Type B pancreatic cell (in vitro differentiated cells): ENCODE measurements around the gene HSP90AA1. TPM values are rescaled to one million over a fixed set of nuclear protein-coding genes. Genes with fewer than 3 reads are reported as not detected.
A peak's percentile ranks its signal among the peaks of the same experiment; 100 is the strongest.
"Not testable (repeated sequence)": the region's sequence is repeated elsewhere in the genome, so short reads cannot be mapped to it uniquely, and the experiment has no call there.

Experiments used
- DNase-seq: peaks from one replicate; pipeline ENCODE4 v3.0.0; 2021; ENCODE audit warnings: mixed read lengths; ENCODE audit not compliant: unreplicated experiment; ENCODE audit errors: extremely low spot score
- H3K27ac Mint-ChIP-seq: 2 replicates; pipeline ENCODE4 v1.8.0; 2021; ENCODE audit warnings: mild to moderate bottlenecking, mixed read lengths
- H3K27me3 Mint-ChIP-seq: 2 replicates; pipeline ENCODE4 v1.8.0; 2021; ENCODE audit warnings: mixed read lengths
- H3K36me3 Mint-ChIP-seq: 2 replicates; pipeline ENCODE4 v1.8.0; 2021; ENCODE audit warnings: mixed read lengths
- H3K4me1 Mint-ChIP-seq: one replicate; pipeline ENCODE4 v1.8.0; 2021; ENCODE audit warnings: mixed read lengths; ENCODE audit not compliant: unreplicated experiment
- H3K4me3 Mint-ChIP-seq: 2 replicates; pipeline ENCODE4 v1.8.0; 2021; ENCODE audit warnings: mild to moderate bottlenecking, mixed read lengths
- H3K9me3 Mint-ChIP-seq: 2 replicates; pipeline ENCODE4 v1.8.0; 2021; ENCODE audit warnings: mixed read lengths
- CTCF ChIP-seq: fragments of 200-600 bp; sonication (generic); conservative IDR thresholded peaks from 2 replicates; pipeline ENCODE4 v1.5.0; 2021; ENCODE audit warnings: antibody characterized with exemption, mild to moderate bottlenecking
- total RNA-seq: library from RNA; stranded (reverse); gene quantifications from 2 replicates; pipeline ENCODE4 v1.2.1, GENCODE V29; 2021; ENCODE audit warnings: low replicate concordance

Gene HSP90AA1
- total RNA-seq, 1 donor from 2014 or later, result 585 TPM

GRCh38 chr14:102066041-102066451, 20.8 kb downstream of the HSP90AA1 start:
- no peaks in the 10 kb centered on the region for H3K36me3 Mint-ChIP-seq
- TF ChIP-seq CTCF, result no peak
- DNase-seq, result no peak
- no peaks in the 10 kb centered on the region for H3K27me3 Mint-ChIP-seq
- no peak overlapping the region for H3K4me3 Mint-ChIP-seq
- no peaks in the 10 kb centered on the region for H3K9me3 Mint-ChIP-seq
- H3K4me1 Mint-ChIP-seq, result peaks cover 10% of the 10 kb centered on the region
- H3K27ac Mint-ChIP-seq, result no peak overlapping the region

- H3K4me1 Mint-ChIP-seq, H3K27me3 Mint-ChIP-seq, DNase-seq, H3K36me3 Mint-ChIP-seq, H3K9me3 Mint-ChIP-seq, H3K4me3 Mint-ChIP-seq: not testable (repeated sequence)
- H3K27ac Mint-ChIP-seq, result peak overlapping the region; percentile 87
These were observed 22.3 kb downstream of the HSP90AA1 start for GRCh38 chr14:102064590-102064989.

- Mint-ChIP-seq H3K4me1 (peaks cover 10% of the 10 kb centered on the region), H3K27ac (peak overlapping the region; percentile 87), H3K4me3 (peak overlapping the region; percentile 37), H3K27me3 (no peaks in the 10 kb centered on the region), H3K36me3 (no peaks in the 10 kb centered on the region), H3K9me3 (no peaks in the 10 kb centered on the region)
- TF ChIP-seq CTCF, result no peak
- DNase-seq, result no peak
These were observed 22.9 kb downstream of the HSP90AA1 start for GRCh38 chr14:102063808-102064429.

GRCh38 chr14:102063109-102063807, 23.6 kb downstream of the HSP90AA1 start:
- Mint-ChIP-seq H3K9me3 (no peaks in the 10 kb centered on the region), H3K36me3 (no peaks in the 10 kb centered on the region), H3K4me1 (peaks cover 11% of the 10 kb centered on the region), H3K27ac (peak overlapping the region; percentile 87), H3K4me3 (no peak overlapping the region), H3K27me3 (no peaks in the 10 kb centered on the region)
- TF ChIP-seq CTCF, result peak; percentile 71
- DNase-seq, result no peak

GRCh38 chr14:102058961-102059360, 27.9 kb downstream of the HSP90AA1 start:
- Mint-ChIP-seq H3K27me3 (no peaks in the 10 kb centered on the region), H3K4me3 (no peak overlapping the region), H3K4me1 (peaks cover 19% of the 10 kb centered on the region), H3K9me3 (no peaks in the 10 kb centered on the region), H3K36me3 (peaks cover 4% of the 10 kb centered on the region), H3K27ac (no peak overlapping the region)
- DNase-seq, result no peak
- TF ChIP-seq CTCF, result no peak

GRCh38 chr14:102058146-102058545, 28.7 kb downstream of the HSP90AA1 start:
- Mint-ChIP-seq H3K4me1 (peaks cover 16% of the 10 kb centered on the region), H3K27ac (no peak overlapping the region), H3K27me3 (no peaks in the 10 kb centered on the region), H3K9me3 (no peaks in the 10 kb centered on the region), H3K36me3 (peaks cover 4% of the 10 kb centered on the region), H3K4me3 (no peak overlapping the region)
- TF ChIP-seq CTCF, result no peak
- no peak for DNase-seq
